Neural cell (in vitro differentiated cells): ENCODE results near the gene PPP1CB.

ENCODE experiments used
- EP300 ChIP-seq: fragments of 450-650 bp; conservative IDR thresholded peaks from 2 replicates; pipeline ENCODE4 v1.6.1; 2014; ENCODE audit warnings: antibody characterized with exemption, mild to moderate bottlenecking, moderate library complexity; ENCODE audit not compliant: poor library complexity, severe bottlenecking
- EZH2 ChIP-seq: fragments of 200-600, 300-800 bp; shearing (Covaris generic), sonication (generic); IDR thresholded peaks from 2 replicates; pipeline ENCODE4 v1.6.1; 2014; ENCODE audit warnings: antibody characterized with exemption, low read length, borderline replicate concordance, mild to moderate bottlenecking; ENCODE audit not compliant: insufficient read depth, poor library complexity, severe bottlenecking
- MXI1 ChIP-seq: fragments of 450-650 bp; conservative IDR thresholded peaks from 2 replicates; pipeline ENCODE4 v1.6.1; 2014; ENCODE audit warnings: antibody characterized with exemption, mild to moderate bottlenecking; ENCODE audit not compliant: poor library complexity, severe bottlenecking
- TF ChIP-seq, protein P1 (sequence below): fragments of 450-650 bp; IDR thresholded peaks from 2 replicates; pipeline ENCODE4 v1.5.1; 2014; ENCODE audit warnings: antibody characterized with exemption, mild to moderate bottlenecking, moderate library complexity; ENCODE audit not compliant: poor library complexity, severe bottlenecking
- TF ChIP-seq, protein P2 (sequence below): IDR thresholded peaks from 2 replicates; pipeline ENCODE4 v1.6.1; 2012; ENCODE audit warnings: borderline replicate concordance

DNA sequence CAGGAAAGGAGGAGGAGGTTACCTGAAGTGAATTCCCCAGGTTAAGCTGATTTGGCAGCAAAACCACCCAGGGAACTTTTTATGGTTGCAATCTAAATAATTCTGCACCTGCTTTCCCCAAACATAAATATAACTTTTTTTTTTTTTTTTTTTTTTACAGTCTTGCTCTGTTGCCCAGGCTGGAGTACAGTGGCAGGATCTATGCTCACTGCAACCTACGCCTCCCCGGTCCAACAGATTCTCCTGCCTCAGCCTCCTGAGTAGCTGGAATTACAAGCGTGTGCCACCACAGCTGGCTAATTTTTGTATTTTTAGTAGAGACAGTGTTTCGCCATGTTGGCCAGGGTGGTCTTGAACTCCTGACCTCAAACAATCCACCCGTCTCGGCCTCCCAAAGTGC lies 16.1 kb upstream of the PPP1CB start:
- TF ChIP-seq MXI1 (no peak), EZH2 (no peak), EP300 (no peak)
- TF ChIP-seq, protein P1, sequence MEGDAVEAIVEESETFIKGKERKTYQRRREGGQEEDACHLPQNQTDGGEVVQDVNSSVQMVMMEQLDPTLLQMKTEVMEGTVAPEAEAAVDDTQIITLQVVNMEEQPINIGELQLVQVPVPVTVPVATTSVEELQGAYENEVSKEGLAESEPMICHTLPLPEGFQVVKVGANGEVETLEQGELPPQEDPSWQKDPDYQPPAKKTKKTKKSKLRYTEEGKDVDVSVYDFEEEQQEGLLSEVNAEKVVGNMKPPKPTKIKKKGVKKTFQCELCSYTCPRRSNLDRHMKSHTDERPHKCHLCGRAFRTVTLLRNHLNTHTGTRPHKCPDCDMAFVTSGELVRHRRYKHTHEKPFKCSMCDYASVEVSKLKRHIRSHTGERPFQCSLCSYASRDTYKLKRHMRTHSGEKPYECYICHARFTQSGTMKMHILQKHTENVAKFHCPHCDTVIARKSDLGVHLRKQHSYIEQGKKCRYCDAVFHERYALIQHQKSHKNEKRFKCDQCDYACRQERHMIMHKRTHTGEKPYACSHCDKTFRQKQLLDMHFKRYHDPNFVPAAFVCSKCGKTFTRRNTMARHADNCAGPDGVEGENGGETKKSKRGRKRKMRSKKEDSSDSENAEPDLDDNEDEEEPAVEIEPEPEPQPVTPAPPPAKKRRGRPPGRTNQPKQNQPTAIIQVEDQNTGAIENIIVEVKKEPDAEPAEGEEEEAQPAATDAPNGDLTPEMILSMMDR: no peak
- TF ChIP-seq, protein P2, sequence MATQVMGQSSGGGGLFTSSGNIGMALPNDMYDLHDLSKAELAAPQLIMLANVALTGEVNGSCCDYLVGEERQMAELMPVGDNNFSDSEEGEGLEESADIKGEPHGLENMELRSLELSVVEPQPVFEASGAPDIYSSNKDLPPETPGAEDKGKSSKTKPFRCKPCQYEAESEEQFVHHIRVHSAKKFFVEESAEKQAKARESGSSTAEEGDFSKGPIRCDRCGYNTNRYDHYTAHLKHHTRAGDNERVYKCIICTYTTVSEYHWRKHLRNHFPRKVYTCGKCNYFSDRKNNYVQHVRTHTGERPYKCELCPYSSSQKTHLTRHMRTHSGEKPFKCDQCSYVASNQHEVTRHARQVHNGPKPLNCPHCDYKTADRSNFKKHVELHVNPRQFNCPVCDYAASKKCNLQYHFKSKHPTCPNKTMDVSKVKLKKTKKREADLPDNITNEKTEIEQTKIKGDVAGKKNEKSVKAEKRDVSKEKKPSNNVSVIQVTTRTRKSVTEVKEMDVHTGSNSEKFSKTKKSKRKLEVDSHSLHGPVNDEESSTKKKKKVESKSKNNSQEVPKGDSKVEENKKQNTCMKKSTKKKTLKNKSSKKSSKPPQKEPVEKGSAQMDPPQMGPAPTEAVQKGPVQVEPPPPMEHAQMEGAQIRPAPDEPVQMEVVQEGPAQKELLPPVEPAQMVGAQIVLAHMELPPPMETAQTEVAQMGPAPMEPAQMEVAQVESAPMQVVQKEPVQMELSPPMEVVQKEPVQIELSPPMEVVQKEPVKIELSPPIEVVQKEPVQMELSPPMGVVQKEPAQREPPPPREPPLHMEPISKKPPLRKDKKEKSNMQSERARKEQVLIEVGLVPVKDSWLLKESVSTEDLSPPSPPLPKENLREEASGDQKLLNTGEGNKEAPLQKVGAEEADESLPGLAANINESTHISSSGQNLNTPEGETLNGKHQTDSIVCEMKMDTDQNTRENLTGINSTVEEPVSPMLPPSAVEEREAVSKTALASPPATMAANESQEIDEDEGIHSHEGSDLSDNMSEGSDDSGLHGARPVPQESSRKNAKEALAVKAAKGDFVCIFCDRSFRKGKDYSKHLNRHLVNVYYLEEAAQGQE: no peak
